Measurements from ENCODE around the gene JARID2.

- no peak for TF ChIP-seq CTCF (IDR thresholded peaks at IDR 0.05; ENCODE audit: low read length)
- TF ChIP-seq EZH2 (IDR thresholded peaks at IDR 0.05; ENCODE audit: borderline replicate concordance, low read length) = no peak
Observed at GRCh38 chr6:15267221-15267620, 21.4 kb downstream of the JARID2 start.

All from OCI-LY1 (cell line).